GM19372 (cell line): ENCODE results near the gene FBXL19.
A peak's percentile ranks its signal among the peaks of the same experiment; 100 is the strongest.
"Not testable (repeated sequence)": the region's sequence is repeated elsewhere in the genome, so short reads cannot be mapped to it uniquely, and the experiment has no call there.

Experiments used
- ATAC-seq: cut with Tn5 transposase; IDR thresholded peaks from one replicate; pipeline ENCODE4 v1.9.1; 2021; ENCODE audit warnings: mild to moderate bottlenecking, low read depth, moderate library complexity; ENCODE audit not compliant: unreplicated experiment

Gene FBXL19

GRCh38 chr16:30923554-30924075 lies at the start of gene FBXL19:
Gene FBXL19 (plus strand): TSS chr16:30923572. CDS start chr16:30925755, 2,183 bp downstream.
- no peak for ATAC-seq

GRCh38 chr16:30874244-30874820 lies 49.0 kb upstream of the FBXL19 start:
- ATAC-seq: no peak

GRCh38 chr16:30874821-30875717 lies 48.3 kb upstream of the FBXL19 start:
- ATAC-seq: peak; percentile 78

GRCh38 chr16:30875871-30876801 lies 47.2 kb upstream of the FBXL19 start:
- no peak for ATAC-seq

GRCh38 chr16:30876867-30877266 lies 46.5 kb upstream of the FBXL19 start:
- ATAC-seq: no peak

- ATAC-seq: no peak
Measured at GRCh38 chr16:30882429-30883310, 40.7 kb upstream of the FBXL19 start.

GRCh38 chr16:30884760-30885159 lies 38.6 kb upstream of the FBXL19 start:
- ATAC-seq: no peak

- ATAC-seq: no peak
Measured at GRCh38 chr16:30885196-30885595, 38.2 kb upstream of the FBXL19 start.

- ATAC-seq: no peak
Measured at GRCh38 chr16:30886145-30886544, 37.2 kb upstream of the FBXL19 start.

- no peak for ATAC-seq
Measured at GRCh38 chr16:30887927-30888326, 35.4 kb upstream of the FBXL19 start.

GRCh38 chr16:30888856-30889499 lies 34.4 kb upstream of the FBXL19 start:
- no peak for ATAC-seq

- ATAC-seq: no peak
Measured at GRCh38 chr16:30889721-30890120, 33.7 kb upstream of the FBXL19 start.

GRCh38 chr16:30891043-30891823 lies 32.1 kb upstream of the FBXL19 start:
- not testable (repeated sequence) for ATAC-seq

- ATAC-seq: no peak
Measured at GRCh38 chr16:30892670-30893416, 30.5 kb upstream of the FBXL19 start.

GRCh38 chr16:30893417-30893743 lies 30.0 kb upstream of the FBXL19 start:
- no peak for ATAC-seq

- ATAC-seq: peak; percentile 67
Measured at GRCh38 chr16:30893744-30894539, 29.4 kb upstream of the FBXL19 start, which contains the start of gene BCL7C. Gene BCL7C (minus strand): TSS chr16:30894077. CDS start chr16:30893944, 133 bp downstream.
